ENCODE data around the gene PCDHB4.
"Not testable (repeated sequence)": the region's sequence is repeated elsewhere in the genome, so short reads cannot be mapped to it uniquely, and the experiment has no call there.

Gene PCDHB4

GRCh38 chr5:141150224-141150992 lies 28.8 kb downstream of the PCDHB4 start:
- DNase-seq: no peak

GRCh38 chr5:141150993-141151325 lies 29.3 kb downstream of the PCDHB4 start:
- DNase-seq: no peak

- DNase-seq: not testable (repeated sequence)
These were observed 30.0 kb downstream of the PCDHB4 start for GRCh38 chr5:141151632-141152031.

GRCh38 chr5:141152096-141152495 lies 30.5 kb downstream of the PCDHB4 start:
- not testable (repeated sequence) for DNase-seq

GRCh38 chr5:141155540-141156374 lies 34.1 kb downstream of the PCDHB4 start:
- DNase-seq: no peak

GRCh38 chr5:141157356-141157755 lies 35.7 kb downstream of the PCDHB4 start:
- DNase-seq: not testable (repeated sequence)

- not testable (repeated sequence) for DNase-seq
These were observed 36.3 kb downstream of the PCDHB4 start for GRCh38 chr5:141157901-141158300.

- DNase-seq: no peak
These were observed 51.0 kb downstream of the PCDHB4 start, which contains the start of gene PCDHB7 for GRCh38 chr5:141172381-141173204. Gene PCDHB7, plus strand, starts transcription at chr5:141172644. Its CDS starts 192 bp downstream, at chr5:141172836.

GRCh38 chr5:141174291-141175104 lies 52.9 kb downstream of the PCDHB4 start:
- not testable (repeated sequence) for DNase-seq
